BJ (cell line): ENCODE results near the gene KIF17. TPM values are rescaled to one million over a fixed set of nuclear protein-coding genes. Genes with fewer than 3 reads are reported as not detected.

Experiments used
- CTCF ChIA-PET: fragments of 350-600 bp; formaldehyde crosslinking; extraction: SDS; loops from one replicate; lab custom pipeline; 2021; ENCODE audit warnings: antibody characterized with exemption, inconsistent platforms; lab: Yijun Ruan, JAX
- POLR2A ChIA-PET: fragments of 300-600 bp; sonication (Branson Sonifier 250); formaldehyde crosslinking; extraction: SDS; loops from one replicate; lab custom pipeline; 2021; ENCODE audit warnings: antibody characterized with exemption; lab: Charles Lee
- DNase-seq: peaks from one replicate; pipeline ENCODE4 v3.0.0-alpha.2; 2011; ENCODE audit warnings: low read depth
- H3K27me3 ChIP-seq: 2 replicates; pipeline ENCODE4 v1.6.0; 2011; ENCODE audit warnings: low read length; ENCODE audit not compliant: control insufficient read depth, insufficient read depth
- H3K36me3 ChIP-seq: 2 replicates; pipeline ENCODE4 v1.5.1; 2011; ENCODE audit warnings: low read length; ENCODE audit not compliant: control insufficient read depth, insufficient read depth
- H3K4me3 ChIP-seq: 2 replicates; pipeline ENCODE4 v1.5.1; 2011; ENCODE audit warnings: low read depth, mild to moderate bottlenecking, control low read depth, low read length
- CTCF ChIP-seq: IDR thresholded peaks from 2 replicates; pipeline ENCODE4 v1.5.1; 2011; ENCODE audit warnings: low read depth, mild to moderate bottlenecking, control low read depth, inconsistent platforms, low read length, moderate library complexity; ENCODE audit not compliant: insufficient read depth
- polyA plus RNA-seq: library from polyadenylated mRNA; depleted of rRNA; stranded (reverse); fragments of >200 nt; gene quantifications from 2 replicates; pipeline ENCODE4 v1.2.3, GENCODE V29; 2011

The KIF17 gene
- polyA plus RNA-seq, 1 experiment, result 3.7 TPM

GRCh38 chr1:20733360-20733975 lies 15.7 kb upstream of the KIF17 start:
- Histone ChIP-seq H3K36me3 (peaks cover 2% of the 10 kb centered on the region; the same call in 1 of the 2 replicates), H3K27me3 (no peaks in the 10 kb centered on the region), H3K4me3 (no peak overlapping the region)
- no peak for TF ChIP-seq CTCF
- CTCF ChIA-PET, result interaction anchor here (0.7 to 1.8 kb wide), 5 partner anchors 8 to 36 kb away, joined by 3 to 8 read pairs (median 4); no protein-coding TSS in a partner anchor
- no peak for DNase-seq
- POLR2A ChIA-PET, result no interaction called here

- H3K36me3 ChIP-seq, result peaks cover 2% of the 10 kb centered on the region; the same call in 1 of the 2 replicates
- POLR2A ChIA-PET, result no interaction called here
- CTCF ChIA-PET, result interaction anchor here (1.0 to 1.8 kb wide), 5 partner anchors 8 to 462 kb away, joined by 3 to 8 read pairs (median 5); no protein-coding TSS in a partner anchor
- peak within 1 kb of the TSS; percentile 58 for H3K4me3 ChIP-seq
- TF ChIP-seq CTCF, result peak; percentile 48; the same call in 1 of the 2 replicates
- H3K27me3 ChIP-seq, result no peaks in the 10 kb centered on the region
- peak; percentile 93 for DNase-seq
These were observed 15.0 kb upstream of the KIF17 start, which contains the start of gene SH2D5 for GRCh38 chr1:20732588-20733359. Gene SH2D5 (minus strand): TSS chr1:20732703. CDS start chr1:20728044, 4,659 bp downstream.

- Histone ChIP-seq H3K27me3 (no peaks in the 10 kb centered on the region), H3K4me3 (peak overlapping the region; percentile 58), H3K36me3 (no peaks in the 10 kb centered on the region)
- no peak for TF ChIP-seq CTCF
- ChIA-PET CTCF (interaction anchor here (1.0 kb wide), 2 partner anchors 35 to 463 kb away, joined by 3 to 5 read pairs; no protein-coding TSS in a partner anchor), POLR2A (no interaction called here)
- no peak for DNase-seq
These were observed 14.3 kb upstream of the KIF17 start for GRCh38 chr1:20732071-20732587.

GRCh38 chr1:20731057-20731991 lies 13.5 kb upstream of the KIF17 start:
- H3K27me3 ChIP-seq, result no peaks in the 10 kb centered on the region
- CTCF ChIA-PET, result interaction anchor here (0.9 to 2.8 kb wide), 5 partner anchors 29 to 464 kb away, joined by 3 to 11 read pairs (median 4); no protein-coding TSS in a partner anchor
- POLR2A ChIA-PET, result no interaction called here
- DNase-seq, result no peak
- no peaks in the 10 kb centered on the region for H3K36me3 ChIP-seq
- H3K4me3 ChIP-seq, result peak overlapping the region; percentile 58
- TF ChIP-seq CTCF, result no peak
